ENCODE data around the gene HLF.

Gene HLF

GRCh38 chr17:55296171-55296695 is 31.5 kb downstream of the HLF start:
- DNase-seq, result no peak
- H3F3A ChIP-seq (ENCODE audit: insufficient read depth, low read length), result no peaks in the 10 kb centered on the region
- H3K9me2 ChIP-seq (replicated peaks; ENCODE audit: insufficient read depth, low read length), result no peaks in the 10 kb centered on the region
- H3K36me3 ChIP-seq (replicated peaks; ENCODE audit: insufficient read depth, low read length), result no peaks in the 10 kb centered on the region
- H3K9me3 ChIP-seq (replicated peaks; ENCODE audit: insufficient read depth, low read length), result no peaks in the 10 kb centered on the region
- no peaks in the 10 kb centered on the region for H3K4me1 ChIP-seq (ENCODE audit: low read length)
- no peak overlapping the region for H3K4me2 ChIP-seq (ENCODE audit: low read depth, low read length)
- H3K79me2 ChIP-seq (ENCODE audit: low read length), result no peaks in the 10 kb centered on the region
- no peak overlapping the region for H3K27ac ChIP-seq (ENCODE audit: low read length)
- no peaks in the 10 kb centered on the region for H3K27me3 ChIP-seq (replicated peaks; ENCODE audit: insufficient read depth, low read length)
- no peak overlapping the region for H3K9ac ChIP-seq (ENCODE audit: low read length)
- H4K20me1 ChIP-seq (ENCODE audit: insufficient read depth, low read length), result no peaks in the 10 kb centered on the region
- H3K4me3 ChIP-seq (ENCODE audit: low read length), result no peak overlapping the region
- TF ChIP-seq CTCF (IDR thresholded peaks at IDR 0.05; ENCODE audit: low read length) (no peak), EZH2phosphoT487 (IDR thresholded peaks at IDR 0.05; ENCODE audit: low read length) (no peak), EZH2 (optimal IDR thresholded peaks at IDR 0.05; ENCODE audit: low read depth, low read length) (no peak)
- no peak overlapping the region for H2AFZ ChIP-seq (ENCODE audit: low read length)

GRCh38 chr17:55296699-55297098 is 31.9 kb downstream of the HLF start:
- no peaks in the 10 kb centered on the region for H3K4me1 ChIP-seq (ENCODE audit: low read length)
- H2AFZ ChIP-seq (ENCODE audit: low read length), result no peak overlapping the region
- H4K20me1 ChIP-seq (ENCODE audit: insufficient read depth, low read length), result no peaks in the 10 kb centered on the region
- no peaks in the 10 kb centered on the region for H3K9me3 ChIP-seq (replicated peaks; ENCODE audit: insufficient read depth, low read length)
- no peak overlapping the region for H3K27ac ChIP-seq (ENCODE audit: low read length)
- H3K4me2 ChIP-seq (ENCODE audit: low read depth, low read length), result no peak overlapping the region
- no peak overlapping the region for H3K4me3 ChIP-seq (ENCODE audit: low read length)
- no peaks in the 10 kb centered on the region for H3K27me3 ChIP-seq (replicated peaks; ENCODE audit: insufficient read depth, low read length)
- no peaks in the 10 kb centered on the region for H3K79me2 ChIP-seq (ENCODE audit: low read length)
- H3K9me2 ChIP-seq (replicated peaks; ENCODE audit: insufficient read depth, low read length), result no peaks in the 10 kb centered on the region
- DNase-seq, result no peak
- no peaks in the 10 kb centered on the region for H3K36me3 ChIP-seq (replicated peaks; ENCODE audit: insufficient read depth, low read length)
- no peak for TF ChIP-seq EZH2phosphoT487 (IDR thresholded peaks at IDR 0.05; ENCODE audit: low read length)
- TF ChIP-seq CTCF (IDR thresholded peaks at IDR 0.05; ENCODE audit: low read length), result no peak
- no peak for TF ChIP-seq EZH2 (optimal IDR thresholded peaks at IDR 0.05; ENCODE audit: low read depth, low read length)
- H3K9ac ChIP-seq (ENCODE audit: low read length), result no peak overlapping the region
- no peaks in the 10 kb centered on the region for H3F3A ChIP-seq (ENCODE audit: insufficient read depth, low read length)

GRCh38 chr17:55298111-55298730 is 33.5 kb downstream of the HLF start:
- Histone ChIP-seq H3K27me3 (replicated peaks; ENCODE audit: insufficient read depth, low read length) (no peaks in the 10 kb centered on the region), H3K4me1 (ENCODE audit: low read length) (no peaks in the 10 kb centered on the region), H2AFZ (ENCODE audit: low read length) (no peak overlapping the region), H3K4me3 (ENCODE audit: low read length) (no peak overlapping the region), H3K27ac (ENCODE audit: low read length) (no peak overlapping the region), H3K36me3 (replicated peaks; ENCODE audit: insufficient read depth, low read length) (no peaks in the 10 kb centered on the region), H3K79me2 (ENCODE audit: low read length) (no peaks in the 10 kb centered on the region), H3K9me3 (replicated peaks; ENCODE audit: insufficient read depth, low read length) (no peaks in the 10 kb centered on the region), H3K9me2 (replicated peaks; ENCODE audit: insufficient read depth, low read length) (no peaks in the 10 kb centered on the region), H4K20me1 (ENCODE audit: insufficient read depth, low read length) (no peaks in the 10 kb centered on the region), H3K9ac (ENCODE audit: low read length) (no peak overlapping the region), H3F3A (ENCODE audit: insufficient read depth, low read length) (no peaks in the 10 kb centered on the region), H3K4me2 (ENCODE audit: low read depth, low read length) (no peak overlapping the region)
- no peak for TF ChIP-seq CTCF (IDR thresholded peaks at IDR 0.05; ENCODE audit: low read length)
- TF ChIP-seq EZH2phosphoT487 (IDR thresholded peaks at IDR 0.05; ENCODE audit: low read length), result no peak
- no peak for TF ChIP-seq EZH2 (optimal IDR thresholded peaks at IDR 0.05; ENCODE audit: low read depth, low read length)
- DNase-seq, result no peak

Data from MM.1S (cell line).